HG02759 (cell line): Measurements from ENCODE around the gene PRAC1.

Experiments used
- ATAC-seq: cut with Tn5 transposase; IDR thresholded peaks from one replicate; pipeline ENCODE4 v1.9.1; 2021; ENCODE audit warnings: mild to moderate bottlenecking, moderate library complexity; ENCODE audit not compliant: unreplicated experiment

The PRAC1 gene

DNA sequence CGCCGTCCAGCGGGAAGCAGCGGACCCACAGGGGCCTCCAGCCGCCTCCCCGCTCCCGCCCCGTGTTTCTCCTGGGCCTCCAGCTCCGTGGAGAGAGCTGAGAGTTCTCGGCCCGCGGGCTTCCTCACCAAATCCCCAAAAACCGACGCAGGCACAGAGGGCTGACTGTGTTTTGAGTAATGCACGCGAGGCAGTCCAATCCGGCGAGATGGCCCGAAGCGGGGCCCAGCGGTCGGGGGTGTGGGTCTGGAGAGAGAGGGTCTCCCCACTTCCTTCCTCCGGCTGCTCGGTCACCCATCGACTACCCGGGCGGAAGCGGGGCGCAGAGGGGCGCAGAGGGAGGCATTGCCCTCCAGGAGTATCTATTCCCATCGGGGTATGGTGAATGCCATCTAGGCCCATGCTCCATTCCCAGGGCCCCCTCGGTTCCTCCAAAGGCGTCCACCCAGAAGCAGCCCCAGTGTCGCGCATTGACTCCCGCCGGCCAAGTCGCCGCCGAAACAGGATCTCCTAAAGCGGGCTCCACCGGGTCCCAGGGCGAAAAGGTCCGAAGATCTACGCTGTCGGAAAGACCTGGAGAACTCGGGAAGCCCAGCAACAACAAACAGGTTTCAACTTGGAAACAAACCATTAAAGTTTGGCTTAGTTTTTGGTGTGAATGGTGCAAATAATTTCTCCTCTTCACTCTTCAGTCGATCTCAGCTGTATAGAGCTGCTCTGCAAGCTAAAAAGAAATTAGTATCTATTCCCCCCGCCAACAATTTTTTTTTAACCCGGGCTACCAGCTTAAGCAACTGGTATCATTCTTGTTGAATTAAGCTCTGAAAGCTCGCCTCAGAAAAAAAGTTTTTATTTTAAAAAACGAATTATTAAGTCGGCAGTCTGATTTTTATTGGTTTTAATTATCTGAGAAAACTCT, 25.4 kb upstream of the PRAC1 start:
- ATAC-seq: no peak

DNA sequence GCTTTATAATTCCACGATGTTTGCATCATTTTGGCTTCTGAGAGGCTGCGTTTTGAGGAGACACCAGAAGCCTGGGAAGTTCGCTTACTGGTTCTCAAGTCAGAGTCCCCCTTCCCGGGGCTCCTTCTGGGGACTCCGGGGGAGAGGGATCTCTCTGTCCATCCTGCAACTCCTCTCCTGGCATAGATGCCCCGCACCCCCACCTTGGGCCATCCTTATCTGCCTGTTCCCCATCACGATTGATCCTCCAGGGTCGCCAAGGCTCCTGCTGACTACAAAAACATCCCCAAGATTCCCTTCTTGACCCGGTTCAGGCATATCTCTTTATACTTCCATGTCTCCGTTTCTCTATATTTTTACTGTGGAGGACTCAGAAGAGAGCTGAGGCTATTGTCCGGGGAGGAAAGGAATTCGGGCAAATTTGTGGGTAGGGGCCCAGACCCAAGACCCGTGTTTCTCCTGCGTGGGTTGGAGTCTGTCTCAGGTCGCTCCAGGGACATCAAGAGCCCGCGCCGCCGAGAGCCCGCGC, 24.7 kb upstream of the PRAC1 start:
- no peak for ATAC-seq

DNA sequence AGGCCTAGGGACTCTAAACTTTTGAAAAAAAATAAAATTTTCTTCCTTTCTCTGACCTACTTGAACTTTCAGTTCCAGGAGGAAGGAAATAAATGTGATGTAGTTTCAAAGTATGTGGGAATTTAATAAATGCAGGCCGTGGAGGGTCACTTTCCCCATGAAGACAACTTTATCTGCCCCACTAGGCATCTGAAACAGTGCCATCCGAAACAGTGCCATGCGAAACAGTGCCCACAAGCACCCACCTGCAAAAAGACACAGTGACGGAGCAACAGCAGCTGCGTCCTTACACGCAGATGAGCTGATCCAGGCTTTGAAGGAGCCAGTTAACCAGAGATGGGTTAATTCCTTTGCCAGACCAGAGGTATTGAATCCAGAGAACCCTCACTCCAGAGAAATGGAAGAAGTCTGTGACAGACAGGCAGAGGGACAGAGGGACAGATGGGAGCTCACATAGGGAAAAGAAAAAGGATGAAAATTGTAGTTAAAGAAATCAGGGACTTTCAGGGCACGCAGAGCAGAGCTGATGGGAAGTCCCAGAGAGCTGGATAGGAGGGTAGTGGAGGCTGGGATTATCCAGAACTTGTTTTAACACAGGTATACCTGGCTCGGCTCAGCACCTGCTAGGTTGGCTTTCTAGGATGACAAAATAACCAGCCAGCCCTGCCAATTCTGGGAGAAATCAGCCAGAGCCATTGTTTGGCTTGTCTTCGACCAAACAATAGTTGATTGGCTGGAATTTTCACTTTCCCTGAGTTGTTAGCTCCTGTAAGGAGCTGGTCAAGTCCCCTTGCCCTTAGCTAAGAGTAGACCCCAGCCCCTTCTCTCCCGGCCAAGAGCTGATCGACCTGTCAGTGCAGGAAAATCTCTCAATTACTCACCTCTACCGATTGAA, 23.3 kb upstream of the PRAC1 start:
- no peak for ATAC-seq

DNA sequence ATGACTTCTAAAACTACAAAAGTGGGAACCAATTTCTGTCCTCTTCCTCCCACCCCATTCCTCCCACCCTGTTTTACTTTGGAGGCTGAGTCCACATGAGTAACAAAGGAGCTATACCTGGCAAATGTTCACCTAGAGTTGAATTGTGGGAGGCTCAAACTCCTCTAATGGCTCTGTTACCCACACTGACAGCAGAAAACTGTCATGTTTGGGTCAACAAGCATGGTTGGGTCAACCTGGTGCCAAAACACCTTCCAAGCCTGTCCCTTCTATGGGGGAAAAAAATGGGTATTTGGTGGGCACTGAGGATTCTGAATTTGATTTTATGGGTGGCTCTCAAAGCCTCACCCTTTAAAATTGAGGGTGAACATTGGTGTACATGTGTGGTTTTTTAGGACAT, 18.2 kb upstream of the PRAC1 start:
- ATAC-seq: no peak

DNA sequence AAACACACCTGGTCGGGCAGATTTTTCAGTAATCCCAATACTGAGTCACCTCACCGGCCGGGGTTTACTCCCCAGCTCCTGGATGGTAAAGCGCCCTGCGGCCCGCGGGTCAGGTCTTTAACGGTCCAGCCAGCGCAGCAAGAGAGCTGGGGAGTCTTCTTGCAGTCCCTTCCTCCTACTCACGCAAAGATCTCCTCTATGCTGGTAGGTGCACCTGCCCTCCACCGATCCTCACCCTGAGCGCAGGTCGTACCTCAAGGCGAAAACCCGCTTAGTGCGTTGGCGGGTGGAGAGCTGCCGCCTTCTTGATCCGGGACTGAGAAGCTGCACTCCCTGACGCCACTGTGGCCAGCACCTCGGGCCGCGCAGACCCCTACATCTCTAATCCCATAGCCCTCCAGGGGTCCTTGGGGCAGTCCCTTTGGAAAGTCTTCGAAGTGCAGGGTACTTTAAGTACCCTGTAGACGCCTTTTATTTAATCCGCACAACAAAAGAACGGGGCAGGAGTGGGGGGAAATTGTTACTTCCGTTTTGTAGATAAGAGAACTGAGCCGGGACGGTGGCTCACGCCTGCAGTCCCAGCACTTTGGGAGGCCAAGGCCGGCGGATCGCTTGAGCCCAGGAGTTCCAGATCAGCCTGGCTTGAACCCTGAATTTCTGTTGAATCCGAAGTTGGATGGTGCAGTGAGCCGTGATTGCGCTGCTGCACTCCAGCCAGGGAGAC, 16.6 kb upstream of the PRAC1 start:
- ATAC-seq: no peak

DNA sequence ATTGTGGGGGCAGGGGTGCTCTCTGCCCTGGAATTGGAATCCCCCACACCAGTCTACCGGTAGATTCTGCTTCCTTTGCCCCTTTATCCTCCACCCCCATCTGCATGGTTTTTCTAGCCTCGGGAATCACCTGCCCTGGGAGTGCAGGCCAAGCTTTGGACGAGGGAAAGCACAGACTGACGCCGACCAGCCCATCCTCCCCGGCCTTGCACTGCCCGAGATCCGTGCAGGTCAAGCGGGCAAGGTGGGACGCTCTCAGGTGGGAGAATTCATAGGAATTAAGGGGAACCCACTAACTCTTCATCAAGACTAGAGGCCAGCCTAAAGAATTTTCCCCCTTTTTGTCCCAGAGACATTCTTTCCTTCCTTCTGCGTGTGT, 16.1 kb upstream of the PRAC1 start:
- ATAC-seq: no peak

DNA sequence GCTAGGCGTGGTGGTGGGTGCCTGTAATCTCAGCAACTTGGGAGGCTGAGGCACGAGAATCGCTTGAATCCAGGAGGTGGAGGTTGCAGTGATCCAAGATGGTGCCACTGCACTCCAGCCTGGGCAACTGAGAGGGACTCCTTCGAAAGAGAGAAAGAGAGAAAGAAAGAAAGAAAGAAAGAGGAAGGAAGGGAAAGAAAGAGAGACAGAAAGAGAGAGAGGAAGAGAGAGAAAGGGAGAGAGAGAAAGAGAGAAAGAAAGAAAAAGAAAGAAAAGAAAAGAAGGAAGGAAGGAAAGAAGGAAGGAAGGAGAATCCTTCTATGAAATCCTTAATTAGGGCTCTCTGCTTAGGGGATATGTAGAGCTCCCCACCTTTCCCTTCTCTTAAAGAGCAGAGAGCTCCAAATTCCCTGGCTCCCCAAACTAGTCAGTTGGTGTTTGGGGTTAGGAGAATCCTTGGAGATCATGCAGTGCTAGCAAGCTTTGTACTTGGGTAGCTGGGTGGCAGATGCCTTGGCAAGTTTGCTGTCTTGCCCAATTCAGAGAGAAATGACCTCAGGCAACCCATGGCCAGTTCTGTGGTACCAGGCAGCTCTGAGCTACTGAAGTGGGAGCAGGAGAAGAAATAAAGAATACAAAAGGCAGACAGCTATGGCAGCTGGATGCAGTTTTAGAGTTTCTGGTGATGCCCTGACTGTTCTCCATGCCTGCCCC, 15.2 kb upstream of the PRAC1 start:
- ATAC-seq: no peak

DNA sequence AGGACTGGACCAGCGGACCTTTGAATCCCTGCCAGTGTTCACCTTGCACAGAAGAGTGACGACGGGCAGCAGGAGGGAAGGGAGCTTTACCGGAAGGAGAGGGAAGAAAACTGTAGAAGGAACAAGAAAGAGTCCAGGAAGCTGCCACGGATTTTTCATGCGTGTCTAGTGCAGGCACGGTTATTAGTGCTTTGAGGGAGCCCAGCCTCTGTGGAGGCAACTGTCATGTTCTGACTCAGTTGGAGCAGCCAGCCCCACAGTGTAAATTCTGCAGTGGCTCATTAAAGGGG, 12.7 kb upstream of the PRAC1 start:
- no peak for ATAC-seq

DNA sequence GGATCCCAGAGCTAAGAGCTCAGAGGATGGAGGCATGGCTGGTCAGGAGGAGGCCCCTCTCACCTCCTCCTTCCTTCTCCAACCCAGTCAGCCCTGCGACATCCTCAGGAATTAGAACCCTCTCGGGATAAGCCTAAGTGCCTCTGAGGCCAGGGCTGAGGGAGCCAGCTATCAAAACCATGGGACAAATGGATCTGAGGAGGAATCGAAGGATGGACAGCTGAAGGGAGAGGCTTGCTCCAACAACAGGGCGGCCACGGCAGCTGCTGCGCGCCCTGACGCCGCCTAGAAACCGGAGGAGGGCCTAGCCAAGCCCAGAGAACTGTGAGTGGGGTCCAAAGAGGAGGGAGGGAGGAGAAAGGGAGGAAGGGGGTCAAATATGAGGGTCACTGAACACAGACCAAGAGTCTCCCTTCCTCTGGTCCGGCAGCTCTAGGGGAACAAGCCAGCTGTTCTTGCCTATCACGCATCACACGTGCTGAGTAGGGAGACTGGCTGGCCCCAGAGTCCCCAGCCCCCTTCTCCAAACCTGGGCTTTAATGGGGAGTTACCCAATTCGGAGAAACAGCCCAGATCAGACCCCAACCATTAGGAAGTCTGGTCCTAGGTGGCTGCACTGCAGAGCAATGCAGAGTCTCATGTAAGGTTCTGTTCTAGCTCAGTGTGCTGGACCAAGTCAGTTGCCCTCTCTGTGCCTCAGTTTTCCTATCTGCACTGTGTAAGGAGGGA, 12.2 kb upstream of the PRAC1 start:
- ATAC-seq: no peak

DNA sequence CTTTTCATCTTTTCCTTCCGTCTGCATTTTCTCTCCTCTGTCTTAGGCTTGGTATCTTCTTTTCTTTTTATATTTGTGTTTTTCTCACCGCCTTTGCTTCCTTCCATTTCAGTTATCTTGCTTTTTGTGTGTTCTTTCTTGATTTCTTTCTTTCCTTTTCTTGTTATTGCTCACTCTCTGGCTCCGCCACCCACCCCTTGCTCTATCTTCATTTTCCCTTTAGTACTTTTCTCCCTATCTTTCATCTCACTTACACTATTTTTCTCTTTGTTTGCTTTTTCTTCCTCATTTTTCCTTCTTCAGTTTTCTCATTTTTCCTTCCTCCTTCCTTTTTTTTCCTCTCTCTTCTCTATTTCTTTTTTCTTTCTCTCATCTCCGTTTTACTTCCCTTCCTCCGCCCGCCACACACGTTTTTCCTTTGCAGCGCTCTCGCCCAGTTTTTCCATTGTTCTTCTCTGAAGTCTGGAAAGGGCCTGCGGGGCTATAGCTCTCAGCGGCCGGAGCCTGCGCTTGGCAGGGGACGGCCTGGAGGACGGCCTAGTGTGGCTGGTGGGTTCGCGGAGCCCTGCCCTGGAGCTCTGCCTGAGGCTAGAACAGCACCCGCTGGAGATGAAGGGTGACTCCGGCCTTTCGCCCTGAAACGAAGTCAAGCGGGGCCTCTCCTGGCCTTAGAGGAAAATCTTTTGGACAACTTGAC, 11.5 kb upstream of the PRAC1 start:
- ATAC-seq: no peak

DNA sequence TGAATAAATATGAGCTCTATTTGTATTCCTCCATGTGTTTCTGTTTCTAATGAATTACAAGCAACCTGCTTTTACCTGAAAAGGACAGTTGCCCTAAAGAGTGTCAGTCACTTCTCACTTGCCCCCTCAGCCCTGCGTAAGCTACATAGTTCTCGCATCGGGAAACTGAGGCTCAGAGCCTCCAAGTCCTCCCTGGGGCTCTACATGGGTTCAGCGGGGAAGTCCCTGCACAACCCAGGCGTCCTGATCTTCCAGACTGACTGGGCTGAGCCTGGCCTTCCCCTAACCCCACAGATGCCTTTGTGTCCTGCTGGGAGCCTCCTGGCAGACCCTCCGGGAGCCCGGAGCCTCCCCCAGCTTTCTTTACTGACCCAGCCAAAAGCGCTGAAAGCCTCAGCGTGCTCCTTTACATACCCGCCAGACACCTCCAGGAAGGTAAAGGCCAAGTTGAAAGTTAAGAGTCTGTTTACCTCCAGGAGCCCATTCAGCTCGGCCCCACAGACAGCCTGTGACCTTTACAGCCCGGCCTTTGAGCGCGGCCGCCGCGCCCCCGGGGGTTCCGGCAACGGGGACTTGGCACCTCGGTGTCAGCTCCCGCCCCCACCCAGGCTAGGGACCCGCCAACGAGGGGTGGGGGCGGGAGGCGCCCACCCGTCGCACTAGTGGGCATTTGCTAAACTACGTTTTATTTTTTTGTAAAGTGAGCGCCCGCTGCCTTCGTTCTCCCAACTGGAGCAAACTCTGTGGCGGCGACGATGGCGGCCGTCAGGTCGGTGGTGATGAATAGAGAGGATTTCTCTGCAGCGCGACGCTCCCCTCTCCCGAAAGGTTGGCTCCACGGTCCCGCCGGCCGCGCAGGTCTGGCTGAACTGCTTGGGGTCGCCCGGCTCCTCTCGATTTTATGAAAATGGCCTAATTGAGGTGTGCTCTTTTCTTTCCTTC, 10.6 kb upstream of the PRAC1 start:
- ATAC-seq: no peak

DNA sequence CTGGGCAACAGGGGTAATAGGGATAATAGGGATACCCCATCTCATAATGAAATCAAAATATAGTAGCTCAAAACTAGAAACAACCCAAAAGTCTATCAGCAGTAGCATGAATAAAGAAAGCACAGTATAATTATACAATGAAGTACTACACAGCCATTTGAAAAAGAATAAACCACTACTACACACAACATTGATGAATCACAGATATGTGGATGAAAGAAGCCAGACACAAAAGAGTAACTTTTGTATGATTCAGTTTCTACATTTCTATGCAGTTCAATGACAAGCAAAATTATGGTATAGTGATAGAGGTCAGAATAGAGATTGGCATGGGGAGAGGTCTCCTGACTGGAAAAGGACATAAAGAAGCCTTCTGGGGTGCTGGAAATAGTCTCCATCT, 9.0 kb upstream of the PRAC1 start:
- ATAC-seq: no peak

DNA sequence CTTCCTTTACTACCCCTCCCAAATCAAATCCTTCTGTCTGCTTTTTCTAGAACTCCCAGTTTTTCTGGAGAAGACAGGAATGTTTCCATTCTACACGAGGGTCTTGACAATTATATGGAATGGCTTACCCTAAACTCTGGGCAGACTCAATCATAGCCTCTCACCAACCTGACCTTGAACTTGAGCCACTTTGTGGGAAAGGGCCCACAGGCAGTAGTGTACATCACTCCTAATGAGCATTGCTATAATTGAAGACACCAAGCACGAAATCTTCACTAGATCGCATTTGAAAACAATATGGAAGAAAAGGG, 7.9 kb upstream of the PRAC1 start:
- no peak for ATAC-seq

DNA sequence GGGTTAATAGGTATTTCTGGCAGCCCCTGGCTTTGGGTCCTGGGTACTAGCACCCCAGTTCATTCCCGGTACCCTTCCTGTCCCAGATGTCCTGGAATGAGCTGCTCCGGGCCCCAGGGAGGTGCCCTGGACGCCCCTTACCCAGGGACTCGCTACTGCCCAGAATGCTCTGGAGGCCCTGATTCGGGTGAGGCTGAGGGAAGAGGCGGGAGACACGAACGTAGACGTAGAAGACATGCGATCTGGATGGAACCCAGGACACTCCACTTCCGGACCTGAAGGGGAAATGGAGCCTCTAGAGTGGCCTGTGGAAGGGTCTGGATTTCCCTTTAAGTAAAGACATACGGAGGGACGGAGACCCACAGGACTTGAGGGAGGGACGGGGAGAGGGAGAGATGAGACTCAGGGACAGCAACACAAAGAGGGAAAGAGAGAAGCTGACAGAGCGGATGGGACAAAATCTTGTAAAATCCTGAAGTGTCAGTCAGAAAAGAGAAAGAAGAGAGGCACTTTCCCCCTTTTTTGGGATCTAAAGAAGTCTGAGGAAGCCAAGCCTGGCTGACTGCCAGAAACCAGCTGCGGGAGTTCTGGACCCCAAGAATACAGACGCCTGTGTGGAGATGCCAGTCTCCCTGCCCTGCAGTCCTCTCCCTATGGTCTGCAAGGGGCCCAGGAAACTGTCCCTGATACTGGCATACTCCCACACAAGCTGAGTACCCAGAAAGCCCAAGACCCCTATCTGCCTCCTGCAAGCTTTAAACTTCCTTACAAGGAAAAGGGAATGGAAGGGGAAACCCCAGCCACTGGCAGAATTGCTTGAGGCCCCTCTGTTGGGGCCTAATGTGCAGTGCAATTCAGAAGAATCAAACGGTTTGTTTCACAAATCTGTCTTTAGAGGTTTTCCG, 7.3 kb upstream of the PRAC1 start:
- no peak for ATAC-seq

DNA sequence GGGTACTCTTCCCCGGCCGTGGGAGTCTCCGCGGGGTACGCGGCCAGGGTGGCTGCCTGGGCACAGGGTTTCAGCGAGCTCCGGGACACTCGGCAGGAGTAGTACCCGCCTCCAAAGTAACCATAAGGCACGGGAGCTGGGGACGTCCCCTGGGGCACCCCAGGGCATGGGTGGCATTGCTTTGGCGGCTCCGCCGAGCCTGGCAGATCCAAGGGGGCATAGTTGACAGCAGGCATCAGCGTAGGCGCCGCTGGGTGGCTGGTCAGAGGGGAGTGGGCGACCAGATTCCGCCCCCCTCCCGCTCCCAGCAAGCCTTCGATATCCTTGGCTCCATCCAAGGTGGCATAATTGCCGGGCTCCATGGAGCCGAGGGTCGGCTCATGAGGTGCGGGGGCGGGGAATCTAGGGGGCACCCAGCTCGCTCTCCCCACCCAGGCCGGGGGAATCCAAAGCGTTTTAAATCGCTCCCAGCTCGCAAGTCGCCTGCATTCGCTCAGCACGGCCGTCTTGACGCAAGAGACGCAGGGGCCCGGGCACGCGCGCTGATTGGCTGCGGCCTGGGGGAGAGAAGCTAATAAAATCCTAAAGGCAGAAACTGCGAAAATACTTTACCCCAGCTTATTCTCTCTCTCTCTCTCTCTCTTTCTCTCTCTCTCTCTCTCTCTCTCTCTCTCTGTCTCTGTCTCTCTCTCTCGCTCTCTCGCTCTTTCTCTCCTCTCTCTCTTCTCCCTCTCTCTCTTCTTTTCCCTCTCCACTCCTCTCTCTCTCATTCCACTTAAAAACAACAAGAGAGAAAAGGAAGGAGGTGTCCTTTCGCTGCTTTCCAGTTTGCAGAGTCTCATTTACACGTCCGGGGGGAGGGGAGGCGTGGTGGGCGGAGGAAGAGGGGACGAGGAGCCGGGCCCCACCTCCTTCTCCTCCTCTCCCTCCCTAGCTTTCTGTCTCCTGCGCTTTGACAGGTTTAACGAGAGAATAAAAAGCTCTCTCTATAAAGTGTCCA, 6.2 kb upstream of the PRAC1 start, which contains the start of gene HOXB13:
Gene HOXB13 (minus strand): TSS at position 519 of the 1,000 bp plus-strand sequence. CDS start 157 bp downstream, at position 362.
- no peak for ATAC-seq
